IMR-90 (cell line): ENCODE measurements around the gene GNE. TPM values are rescaled to one million over a fixed set of nuclear protein-coding genes. Genes with fewer than 3 reads are reported as not detected.
A peak's percentile ranks its signal among the peaks of the same experiment; 100 is the strongest.

ENCODE experiments used
- ATAC-seq: fragments of 200-7000 bp; cut with Tn5 transposase; 2 replicates; pipeline ENCODE4 v1.9.1; 2020; ENCODE audit warnings: low read depth, mild to moderate bottlenecking, moderate library complexity
- BruUV-seq: library from RNA; stranded (reverse); fragments of 400-500 nt; replicated peaks from 2 replicates; lab custom pipeline; 2021; lab: Mats Ljungman, UMichigan
- CTCF ChIA-PET: fragments of 300-600 bp; formaldehyde crosslinking; extraction: SDS; loops from one replicate; lab custom pipeline; 2021; ENCODE audit warnings: antibody characterized with exemption; lab: Yijun Ruan, JAX
- POLR2A ChIA-PET: fragments of 300-600 bp; sonication (Branson Sonifier 250); formaldehyde crosslinking; loops from one replicate; lab custom pipeline; 2022; ENCODE audit warnings: antibody characterized with exemption; ENCODE audit not compliant: unreplicated experiment; lab: Charles Lee
- DNase-seq: peaks from one replicate; pipeline ENCODE4 v3.0.0; 2013
- H2AFZ ChIP-seq: replicated peaks from 2 replicates; pipeline ENCODE3; 2013; ENCODE audit warnings: low read length, mild to moderate bottlenecking; ENCODE audit not compliant: poor library complexity
- H2AK5ac ChIP-seq: 2 replicates; pipeline ENCODE4 v1.6.1; 2013; ENCODE audit warnings: low read depth, low read length, inconsistent platforms
- H2AK9ac ChIP-seq: replicated peaks from 2 replicates; pipeline ENCODE3; 2013; ENCODE audit warnings: mild to moderate bottlenecking, low read depth, low read length, moderate library complexity; ENCODE audit not compliant: poor library complexity
- H2BK120ac ChIP-seq: 2 replicates; pipeline ENCODE4 v1.6.1; 2013; ENCODE audit warnings: low read depth, low read length, inconsistent platforms
- H2BK15ac ChIP-seq: 3 replicates; pipeline ENCODE4 v1.6.1; 2013; ENCODE audit warnings: low read depth, low read length, inconsistent platforms
- H2BK20ac ChIP-seq: 2 replicates; pipeline ENCODE4 v1.6.1; 2013; ENCODE audit warnings: low read depth, mild to moderate bottlenecking, inconsistent platforms, low read length, moderate library complexity
- H2BK5ac ChIP-seq: 2 replicates; pipeline ENCODE4 v1.6.1; 2013; ENCODE audit warnings: mild to moderate bottlenecking, low read depth, low read length, inconsistent platforms; ENCODE audit not compliant: poor library complexity, severe bottlenecking
- H3K14ac ChIP-seq: replicated peaks from 2 replicates; pipeline ENCODE4 v1.6.1; 2013; ENCODE audit warnings: low read depth, low read length, inconsistent platforms
- H3K18ac ChIP-seq: 2 replicates; pipeline ENCODE4 v1.6.1; 2013; ENCODE audit warnings: low read depth, low read length, control low read depth
- H3K23ac ChIP-seq: 2 replicates; pipeline ENCODE4 v1.6.1; 2013; ENCODE audit warnings: low read depth, low read length, inconsistent platforms
- H3K27ac ChIP-seq: 2 replicates; pipeline ENCODE4 v1.5.1; 2013; ENCODE audit warnings: mild to moderate bottlenecking, control low read depth, low read length; ENCODE audit not compliant: insufficient read depth
- H3K27me3 ChIP-seq: 2 replicates; pipeline ENCODE4 v1.6.1; 2013; ENCODE audit warnings: low read length; ENCODE audit not compliant: control insufficient read depth, insufficient read depth
- H3K36me3 ChIP-seq: 2 replicates; pipeline ENCODE4 v1.6.1; 2013; ENCODE audit warnings: low read length, mixed read lengths; ENCODE audit not compliant: control insufficient read depth, insufficient read depth
- H3K4ac ChIP-seq: 2 replicates; pipeline ENCODE4 v1.6.1; 2013; ENCODE audit warnings: low read depth, low read length, inconsistent platforms
- H3K4me1 ChIP-seq: 2 replicates; pipeline ENCODE4 v1.6.1; 2013; ENCODE audit warnings: low read length, mixed read lengths; ENCODE audit not compliant: control insufficient read depth, insufficient read depth
- H3K4me2 ChIP-seq: 2 replicates; pipeline ENCODE4 v1.6.1; 2013; ENCODE audit warnings: low read depth, mild to moderate bottlenecking, control low read depth, low read length, moderate library complexity
- H3K4me3 ChIP-seq: 2 replicates; pipeline ENCODE4 v1.5.1; 2013; ENCODE audit warnings: low read depth, mild to moderate bottlenecking, control low read depth, low read length, moderate library complexity; ENCODE audit not compliant: insufficient read depth
- H3K56ac ChIP-seq: 2 replicates; pipeline ENCODE4 v1.6.1; 2013; ENCODE audit warnings: low read length, inconsistent platforms; ENCODE audit not compliant: insufficient read depth; ENCODE audit errors: extremely low read depth
- H3K79me1 ChIP-seq, 2 experiments: 2 replicates each; pipeline ENCODE4 v1.6.1; 2013; ENCODE audit warnings: low read length in 2 of 2, inconsistent platforms in 1 of 2, low read depth in 1 of 2
- H3K9ac ChIP-seq: 2 replicates; pipeline ENCODE4 v1.6.1; 2013; ENCODE audit warnings: low read depth, low read length, control low read depth
- H3K9me1 ChIP-seq: 2 replicates; pipeline ENCODE4 v1.6.1; 2013; ENCODE audit warnings: low read length, inconsistent platforms; ENCODE audit not compliant: insufficient read depth
- H3K9me3 ChIP-seq: 2 replicates; pipeline ENCODE4 v1.6.1; 2013; ENCODE audit warnings: low read length; ENCODE audit not compliant: control insufficient read depth, insufficient read depth
- H4K20me1 ChIP-seq: 2 replicates; pipeline ENCODE4 v1.6.1; 2013; ENCODE audit warnings: low read length, inconsistent platforms; ENCODE audit not compliant: insufficient read depth
- H4K5ac ChIP-seq: 2 replicates; pipeline ENCODE4 v1.6.1; 2013; ENCODE audit warnings: mild to moderate bottlenecking, low read depth, low read length, control low read depth
- H4K8ac ChIP-seq, 2 experiments: 2 replicates each; pipeline ENCODE4 v1.6.1; 2013; ENCODE audit warnings: low read depth in 2 of 2, low read length in 2 of 2, control low read depth in 1 of 2, inconsistent platforms in 1 of 2
- H4K91ac ChIP-seq: 2 replicates; pipeline ENCODE4 v1.6.1; 2013; ENCODE audit warnings: low read depth, low read length, inconsistent platforms; ENCODE audit not compliant: insufficient read depth
- BHLHE40 ChIP-seq: fragments of 150-350 bp; IDR thresholded peaks from 2 replicates; pipeline ENCODE4 v1.6.1; 2016; ENCODE audit warnings: mild to moderate bottlenecking, low read depth, low read length
- FOS ChIP-seq: fragments of 150-350 bp; IDR thresholded peaks from 2 replicates; pipeline ENCODE4 v1.6.1; 2016; ENCODE audit warnings: low read depth, low read length
- MAFK ChIP-seq: IDR thresholded peaks from 2 replicates; pipeline ENCODE4 v1.6.1; 2012; ENCODE audit warnings: low read depth, low read length, improper control_type of control experiment
- MAZ ChIP-seq: IDR thresholded peaks from 2 replicates; pipeline ENCODE4 v1.6.1; 2012; ENCODE audit warnings: low read depth, mild to moderate bottlenecking, low read length, improper control_type of control experiment, moderate library complexity, borderline replicate concordance
- POLR2A ChIP-seq: IDR thresholded peaks from 2 replicates; pipeline ENCODE4 v1.6.1; 2012; ENCODE audit warnings: mild to moderate bottlenecking, low read depth, low read length
- RAD21 ChIP-seq: IDR thresholded peaks from 2 replicates; pipeline ENCODE4 v1.6.1; 2012; ENCODE audit warnings: low read length, improper control_type of control experiment
- RFX5 ChIP-seq: IDR thresholded peaks from 2 replicates; pipeline ENCODE4 v1.8.0; 2012; ENCODE audit warnings: low read depth, mild to moderate bottlenecking, low read length, moderate library complexity
- WGBS, 2 experiments: methylation state at CpG; one replicate each; pipeline versions ENCODE4 v1.1.5 to v1.1.7; 2013; ENCODE audit warnings: missing lambda C conversion rate in 2 of 2; ENCODE audit not compliant: insufficient read length in 1 of 2; ENCODE audit errors: extremely low coverage in 2 of 2; 5-methylcytosine and 5-hydroxymethylcytosine counted together
- dilution Hi-C: fragments of 300-500 bp; cut with HindIII; formaldehyde crosslinking; loops from one replicate; pipeline ENCODE4 v1.14.3; 2018; ENCODE audit warnings: low sequenced_read_pairs; ENCODE audit not compliant: unreplicated experiment
- in situ Hi-C: fragments of 300-500 bp; cut with MboI; formaldehyde crosslinking; loops from 3 replicates; pipeline ENCODE4 v1.14.3; 2019; ENCODE audit warnings: low sequenced_read_pairs, inconsistent platforms, mixed read lengths
- intact Hi-C: fragments of 100-400 bp; cut with micrococcal nuclease; formaldehyde crosslinking; loops from 2 replicates; pipeline ENCODE4 v1.10.0; 2022
- polyA plus RNA-seq, 3 experiments: library from polyadenylated mRNA; depleted of rRNA; stranded (reverse); fragments of >200 nt; gene quantifications; 2 replicates each; pipeline ENCODE4 v1.2.3, GENCODE V29; 2012; ENCODE audit warnings: low replicate concordance in 1 of 3
- total RNA-seq: library from RNA; depleted of rRNA; stranded (reverse); fragments of >200 nt; gene quantifications from 2 replicates; pipeline ENCODE4 v1.2.3, GENCODE V29; 2012
- TF ChIP-seq, protein P1 (sequence below): conservative IDR thresholded peaks from 2 replicates; pipeline ENCODE4 v1.5.1; 2012; ENCODE audit warnings: mild to moderate bottlenecking, low read depth, low read length, improper control_type of control experiment
- TF ChIP-seq, protein P2 (sequence below): fragments of 150-350 bp; IDR thresholded peaks from 2 replicates; pipeline ENCODE4 v1.6.1; 2016; ENCODE audit warnings: low read depth, mild to moderate bottlenecking, low read length, moderate library complexity, borderline replicate concordance

Gene GNE
- total and polyA plus RNA-seq, 2 of the 4 experiments (the other 2 are of a cell fraction), result 11.7 to 34.1 TPM

DNA sequence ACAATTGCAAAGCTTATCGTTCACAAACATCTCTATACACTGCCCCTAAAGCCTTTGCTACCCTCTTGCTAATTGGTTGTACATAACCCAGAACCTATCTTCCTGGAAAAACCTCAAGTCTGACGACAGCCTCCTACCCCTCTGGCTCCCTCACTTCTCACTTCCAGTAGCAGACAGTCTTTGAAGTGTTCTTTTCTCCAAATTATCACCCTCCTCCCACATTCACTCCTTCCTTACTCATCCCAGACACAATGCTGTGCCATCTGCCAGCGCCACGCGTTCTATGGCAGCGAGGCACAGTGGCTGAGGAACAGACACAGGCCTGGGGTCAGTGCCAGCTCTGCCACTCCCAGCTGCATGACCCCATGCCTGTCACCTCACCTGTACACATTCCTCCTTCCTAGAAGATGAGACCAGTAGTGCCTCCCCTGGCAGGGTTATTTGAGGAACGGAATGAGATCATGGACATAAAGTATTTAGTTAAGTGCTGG is 39.8 kb downstream of the GNE start:
- H2AK9ac ChIP-seq, result no peak overlapping the region
- no peak overlapping the region for H3K4me2 ChIP-seq
- H3K9me3 ChIP-seq, result peaks cover 6% of the 10 kb centered on the region
- H2BK5ac ChIP-seq, result peak overlapping the region; percentile 1
- H3K4me3 ChIP-seq, result no peak overlapping the region
- H2BK120ac ChIP-seq, result no peak overlapping the region
- no TSS peak for BruUV-seq
- H3K4ac ChIP-seq, result no peak overlapping the region
- POLR2A ChIA-PET, result no interaction called here
- H3K36me3 ChIP-seq, result peaks cover 53% of the 10 kb centered on the region
- in situ Hi-C loops, result no loop called here
- ATAC-seq (no peak), DNase-seq (no peak)
- no peak overlapping the region for H2AK5ac ChIP-seq
- no peak overlapping the region for H2BK20ac ChIP-seq
- no peak overlapping the region for H4K8ac ChIP-seq
- H3K4me1 ChIP-seq, result peaks cover 3% of the 10 kb centered on the region
- H4K91ac ChIP-seq, result no peak overlapping the region
- H3K23ac ChIP-seq, result no peak overlapping the region
- no peak overlapping the region for H2AFZ ChIP-seq
- TF ChIP-seq FOS (no peak), MAFK (no peak), POLR2A (no peak), BHLHE40 (no peak), MAZ (no peak), RFX5 (no peak), RAD21 (no peak)
- TF ChIP-seq, protein P1, sequence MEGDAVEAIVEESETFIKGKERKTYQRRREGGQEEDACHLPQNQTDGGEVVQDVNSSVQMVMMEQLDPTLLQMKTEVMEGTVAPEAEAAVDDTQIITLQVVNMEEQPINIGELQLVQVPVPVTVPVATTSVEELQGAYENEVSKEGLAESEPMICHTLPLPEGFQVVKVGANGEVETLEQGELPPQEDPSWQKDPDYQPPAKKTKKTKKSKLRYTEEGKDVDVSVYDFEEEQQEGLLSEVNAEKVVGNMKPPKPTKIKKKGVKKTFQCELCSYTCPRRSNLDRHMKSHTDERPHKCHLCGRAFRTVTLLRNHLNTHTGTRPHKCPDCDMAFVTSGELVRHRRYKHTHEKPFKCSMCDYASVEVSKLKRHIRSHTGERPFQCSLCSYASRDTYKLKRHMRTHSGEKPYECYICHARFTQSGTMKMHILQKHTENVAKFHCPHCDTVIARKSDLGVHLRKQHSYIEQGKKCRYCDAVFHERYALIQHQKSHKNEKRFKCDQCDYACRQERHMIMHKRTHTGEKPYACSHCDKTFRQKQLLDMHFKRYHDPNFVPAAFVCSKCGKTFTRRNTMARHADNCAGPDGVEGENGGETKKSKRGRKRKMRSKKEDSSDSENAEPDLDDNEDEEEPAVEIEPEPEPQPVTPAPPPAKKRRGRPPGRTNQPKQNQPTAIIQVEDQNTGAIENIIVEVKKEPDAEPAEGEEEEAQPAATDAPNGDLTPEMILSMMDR, result no peak
- TF ChIP-seq, protein P2, sequence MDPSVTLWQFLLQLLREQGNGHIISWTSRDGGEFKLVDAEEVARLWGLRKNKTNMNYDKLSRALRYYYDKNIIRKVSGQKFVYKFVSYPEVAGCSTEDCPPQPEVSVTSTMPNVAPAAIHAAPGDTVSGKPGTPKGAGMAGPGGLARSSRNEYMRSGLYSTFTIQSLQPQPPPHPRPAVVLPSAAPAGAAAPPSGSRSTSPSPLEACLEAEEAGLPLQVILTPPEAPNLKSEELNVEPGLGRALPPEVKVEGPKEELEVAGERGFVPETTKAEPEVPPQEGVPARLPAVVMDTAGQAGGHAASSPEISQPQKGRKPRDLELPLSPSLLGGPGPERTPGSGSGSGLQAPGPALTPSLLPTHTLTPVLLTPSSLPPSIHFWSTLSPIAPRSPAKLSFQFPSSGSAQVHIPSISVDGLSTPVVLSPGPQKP, result no peak
- peaks cover 40 to 74% of the 10 kb centered on the region in 2 experiments for H3K79me1 ChIP-seq
- H4K20me1 ChIP-seq, result peaks cover 13% of the 10 kb centered on the region; the same call in 1 of the 2 replicates
- dilution Hi-C loops, result no loop called here
- H2BK15ac ChIP-seq, result no peak overlapping the region
- CTCF ChIA-PET, result no interaction called here
- H3K9ac ChIP-seq, result no peak overlapping the region
- no peak overlapping the region for H3K56ac ChIP-seq
- H3K27ac ChIP-seq, result no peak overlapping the region
- H3K27me3 ChIP-seq, result no peaks in the 10 kb centered on the region
- intact Hi-C loops, result no loop called here
- 85% methylated on average over 5 of the region's 7 CpGs; no CpG with 5 or more reads in 1 of the 2 experiments for WGBS, 2 experiments
- H3K14ac ChIP-seq, result no peak overlapping the region
- H3K18ac ChIP-seq, result no peak overlapping the region
- peaks cover 7% of the 10 kb centered on the region for H3K9me1 ChIP-seq
- H4K5ac ChIP-seq, result no peak overlapping the region
